NCI-H748 (cell line): ENCODE results near the gene TNNI2.

Source experiments
- DNase-seq: peaks from one replicate; lab custom pipeline; 2025; ENCODE audit not compliant: unreplicated experiment; lab: John Stamatoyannopoulos, UW

Gene TNNI2

GRCh38 chr11:1820463-1821325 is 18.1 kb upstream of the TNNI2 start:
- no peak for DNase-seq

GRCh38 chr11:1821562-1821961 is 17.2 kb upstream of the TNNI2 start:
- no peak for DNase-seq

- no peak for DNase-seq
Observed at GRCh38 chr11:1822648-1823375, 16.0 kb upstream of the TNNI2 start.

GRCh38 chr11:1823376-1824220 is 15.2 kb upstream of the TNNI2 start:
- DNase-seq: no peak

- DNase-seq: no peak
Observed at GRCh38 chr11:1824221-1825038, 14.4 kb upstream of the TNNI2 start.

- DNase-seq: no peak
Observed at GRCh38 chr11:1825039-1825740, 13.6 kb upstream of the TNNI2 start.

- DNase-seq: no peak
Observed at GRCh38 chr11:1825785-1826451, 12.9 kb upstream of the TNNI2 start.

GRCh38 chr11:1826552-1827094 is 12.2 kb upstream of the TNNI2 start:
- DNase-seq: no peak

GRCh38 chr11:1827095-1827813 is 11.5 kb upstream of the TNNI2 start:
- DNase-seq: peak; percentile 81

GRCh38 chr11:1827931-1828330 is 10.8 kb upstream of the TNNI2 start:
- no peak for DNase-seq

GRCh38 chr11:1828542-1828941 is 10.2 kb upstream of the TNNI2 start:
- DNase-seq: no peak

- DNase-seq: no peak
Observed at GRCh38 chr11:1829039-1829820, 9.6 kb upstream of the TNNI2 start.

- DNase-seq: no peak
Observed at GRCh38 chr11:1830004-1830321, 8.8 kb upstream of the TNNI2 start.

GRCh38 chr11:1830322-1831223 is 8.2 kb upstream of the TNNI2 start:
- DNase-seq: peak; percentile 85

GRCh38 chr11:1831338-1832210 is 7.2 kb upstream of the TNNI2 start:
- DNase-seq: no peak
